GM10266 (cell line): ENCODE data around the gene CMTM5.

ENCODE experiments used
- DNase-seq: peaks from one replicate; pipeline ENCODE4 v3.0.0; 2012; ENCODE audit errors: extremely low spot score
- CTCF ChIP-seq: IDR thresholded peaks from 2 replicates; pipeline ENCODE4 v1.5.1; 2012; ENCODE audit warnings: mild to moderate bottlenecking, low read depth; ENCODE audit not compliant: control insufficient read depth, insufficient read depth; ENCODE audit errors: missing control alignments

The CMTM5 gene

GRCh38 chr14:23352506-23353432, 24.1 kb upstream of the CMTM5 start, which contains the start of gene SLC22A17:
Gene SLC22A17 (minus strand): TSS chr14:23352887.
- TF ChIP-seq CTCF, result no peak
- DNase-seq, result peak; percentile 57

GRCh38 chr14:23353433-23353780, 23.4 kb upstream of the CMTM5 start:
- TF ChIP-seq CTCF, result no peak
- peak; percentile 10 for DNase-seq

DNA sequence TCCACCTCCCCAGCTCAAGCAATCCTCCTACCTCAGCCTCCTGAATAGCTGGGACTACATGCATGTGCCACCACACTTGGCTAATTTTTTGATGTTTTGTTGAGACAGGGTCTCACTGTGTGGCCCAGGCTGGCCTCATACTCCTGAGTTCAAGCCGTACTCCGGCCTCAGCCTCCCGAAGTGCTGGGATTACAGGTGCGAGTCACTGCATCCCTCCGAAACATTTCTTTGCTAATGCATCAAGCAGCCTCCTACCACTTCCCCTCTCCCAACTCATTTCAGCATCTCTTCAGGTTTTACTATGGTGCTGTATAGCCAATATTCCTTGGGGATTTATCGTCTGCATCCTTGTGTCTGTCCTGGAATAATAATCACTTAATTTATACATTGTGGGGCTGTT, 21.9 kb upstream of the CMTM5 start:
- TF ChIP-seq CTCF, result no peak
- DNase-seq, result no peak

GRCh38 chr14:23355871-23356435, 20.9 kb upstream of the CMTM5 start:
- DNase-seq, result no peak
- TF ChIP-seq CTCF, result no peak

GRCh38 chr14:23356662-23357061, 20.2 kb upstream of the CMTM5 start:
- no peak for DNase-seq
- TF ChIP-seq CTCF, result no peak

DNA sequence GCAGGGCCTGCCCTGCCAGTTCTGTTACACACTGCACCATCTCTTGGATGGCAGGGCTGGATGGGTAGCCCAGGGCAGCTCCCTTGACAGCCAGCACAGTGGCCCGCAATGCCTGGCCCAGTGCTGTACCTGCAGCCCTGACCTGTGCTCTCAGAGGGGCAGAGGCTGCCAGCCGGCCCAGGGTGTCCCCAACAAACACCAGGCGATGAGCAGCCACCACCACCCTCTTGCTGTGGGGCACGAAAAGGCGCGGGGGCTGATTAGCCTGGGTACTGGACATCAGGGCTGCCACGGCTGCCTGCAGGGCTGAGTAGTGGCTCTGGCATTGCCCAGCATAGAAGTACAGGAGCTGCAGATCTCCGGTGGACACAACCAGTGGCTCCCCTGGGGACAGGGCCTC, 19.6 kb upstream of the CMTM5 start:
- no peak for TF ChIP-seq CTCF
- no peak for DNase-seq

- DNase-seq, result no peak
- no peak for TF ChIP-seq CTCF
Observed at GRCh38 chr14:23358042-23358441, 18.8 kb upstream of the CMTM5 start.
